AG09319 (cell line): Measurements from ENCODE around the gene KLHL6.

Source experiments
- DNase-seq: peaks from one replicate; pipeline ENCODE4 v3.0.0-alpha.2; 2010; ENCODE audit warnings: low read depth; ENCODE audit errors: extremely low read depth
- TF ChIP-seq, protein P1 (sequence below): IDR thresholded peaks from 2 replicates; pipeline ENCODE4 v1.5.1; 2011; ENCODE audit warnings: low read depth, mild to moderate bottlenecking, inconsistent platforms, low read length, moderate library complexity

Gene KLHL6

GRCh38 chr3:183502237-183503181 lies 53.0 kb downstream of the KLHL6 start:
- TF ChIP-seq, protein P1, sequence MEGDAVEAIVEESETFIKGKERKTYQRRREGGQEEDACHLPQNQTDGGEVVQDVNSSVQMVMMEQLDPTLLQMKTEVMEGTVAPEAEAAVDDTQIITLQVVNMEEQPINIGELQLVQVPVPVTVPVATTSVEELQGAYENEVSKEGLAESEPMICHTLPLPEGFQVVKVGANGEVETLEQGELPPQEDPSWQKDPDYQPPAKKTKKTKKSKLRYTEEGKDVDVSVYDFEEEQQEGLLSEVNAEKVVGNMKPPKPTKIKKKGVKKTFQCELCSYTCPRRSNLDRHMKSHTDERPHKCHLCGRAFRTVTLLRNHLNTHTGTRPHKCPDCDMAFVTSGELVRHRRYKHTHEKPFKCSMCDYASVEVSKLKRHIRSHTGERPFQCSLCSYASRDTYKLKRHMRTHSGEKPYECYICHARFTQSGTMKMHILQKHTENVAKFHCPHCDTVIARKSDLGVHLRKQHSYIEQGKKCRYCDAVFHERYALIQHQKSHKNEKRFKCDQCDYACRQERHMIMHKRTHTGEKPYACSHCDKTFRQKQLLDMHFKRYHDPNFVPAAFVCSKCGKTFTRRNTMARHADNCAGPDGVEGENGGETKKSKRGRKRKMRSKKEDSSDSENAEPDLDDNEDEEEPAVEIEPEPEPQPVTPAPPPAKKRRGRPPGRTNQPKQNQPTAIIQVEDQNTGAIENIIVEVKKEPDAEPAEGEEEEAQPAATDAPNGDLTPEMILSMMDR = peak; percentile 29
- DNase-seq = no peak

DNA sequence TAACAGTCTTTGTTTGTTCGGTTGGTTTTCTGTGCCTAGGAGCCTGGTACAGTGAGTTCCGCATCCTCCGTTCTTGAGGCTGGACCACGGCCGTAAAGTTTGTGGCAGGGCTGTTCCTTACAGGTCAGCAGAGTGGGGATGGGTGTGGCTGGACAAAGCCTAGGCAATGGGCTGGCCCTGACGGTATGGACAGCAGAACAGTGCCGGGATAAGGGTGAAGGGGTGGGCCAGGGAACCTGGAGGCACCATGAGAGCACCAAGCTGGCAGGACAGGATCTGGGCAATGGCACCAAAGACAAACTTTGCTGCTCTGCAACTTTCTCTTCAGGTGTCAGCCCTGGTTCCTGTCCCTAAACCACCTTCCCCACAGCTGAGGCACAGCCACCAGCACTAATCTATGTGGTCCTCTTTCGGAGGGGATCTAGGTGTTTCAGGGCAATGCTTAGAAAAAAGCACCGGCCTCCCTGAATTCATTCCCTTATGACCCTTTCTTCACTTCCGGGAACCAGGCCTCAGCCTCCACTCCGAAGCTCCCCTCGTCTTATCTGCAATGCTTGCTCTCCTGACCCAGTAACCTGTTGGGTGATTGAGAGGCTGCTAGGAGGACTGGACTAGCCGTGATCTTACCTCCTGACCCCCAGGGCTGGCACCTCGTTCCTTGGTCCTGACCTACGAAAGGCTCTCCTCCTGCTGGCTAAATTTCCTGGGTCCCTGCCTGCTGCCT lies 54.4 kb downstream of the KLHL6 start:
- no peak for DNase-seq
- TF ChIP-seq, protein P1 = no peak

DNA sequence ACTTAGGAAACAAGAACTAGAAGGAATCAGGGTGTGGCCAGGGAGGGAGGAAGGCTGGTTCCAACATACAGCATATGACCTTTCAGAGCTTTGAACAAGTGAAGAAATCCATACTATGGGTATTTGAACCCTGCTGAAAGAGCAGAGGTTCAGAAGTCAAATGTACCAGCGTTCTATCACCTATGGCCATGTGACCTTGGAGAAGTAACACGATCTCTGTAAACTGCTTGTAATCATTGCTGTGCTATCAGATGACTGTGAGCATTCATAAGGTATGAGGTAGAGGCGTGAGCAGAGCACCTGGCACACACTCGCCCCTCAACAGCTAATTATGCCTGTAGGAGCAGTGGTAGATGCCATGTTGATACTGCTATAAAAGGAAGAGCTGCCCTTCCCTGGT lies 55.2 kb downstream of the KLHL6 start:
- no peak for DNase-seq
- TF ChIP-seq, protein P1 = no peak

DNA sequence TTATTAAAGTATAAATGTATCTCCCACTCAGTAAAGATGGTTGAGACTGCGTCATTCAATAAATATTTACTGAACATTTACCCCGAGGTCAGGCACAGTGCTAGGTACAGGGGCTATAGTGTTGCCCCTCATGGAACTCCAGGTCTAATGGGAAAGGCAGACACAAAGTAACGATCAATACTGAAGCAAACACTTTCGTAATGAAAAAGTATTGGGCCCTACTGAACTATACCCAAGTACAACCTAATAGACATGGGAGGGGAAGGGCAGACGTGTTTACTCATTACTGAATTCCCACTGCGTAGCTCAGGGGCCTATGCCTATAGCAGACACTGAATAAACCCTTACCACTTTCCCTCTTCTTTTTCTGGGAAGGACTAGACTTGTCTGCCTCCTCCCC lies 56.9 kb downstream of the KLHL6 start:
- TF ChIP-seq, protein P1 = no peak
- DNase-seq = no peak

- DNase-seq = no peak
- TF ChIP-seq, protein P1 = no peak
Observed at GRCh38 chr3:183497313-183497712, 58.2 kb downstream of the KLHL6 start.

DNA sequence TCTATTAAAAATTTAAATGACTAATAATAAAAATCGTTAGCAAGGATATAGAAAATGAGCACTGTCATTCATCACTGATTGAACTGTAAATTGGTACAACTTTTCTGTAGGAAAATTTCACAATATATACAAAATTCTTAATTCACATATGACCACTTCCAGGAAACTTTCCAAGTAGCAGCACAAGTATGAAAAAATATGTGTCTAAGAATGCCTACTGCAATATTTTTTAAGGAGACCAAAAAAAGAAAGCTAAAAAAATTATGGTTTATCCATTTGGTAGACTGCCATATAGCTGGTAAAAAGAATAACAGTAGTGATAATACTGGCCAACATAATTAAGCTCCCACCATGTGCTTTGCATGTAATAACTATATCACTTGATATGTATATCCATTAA lies 59.2 kb downstream of the KLHL6 start:
- TF ChIP-seq, protein P1 = no peak
- DNase-seq = no peak

- no peak for DNase-seq
- TF ChIP-seq, protein P1 = no peak
Observed at GRCh38 chr3:183494341-183494740, 61.2 kb downstream of the KLHL6 start.
